Activated T-cell treated with anti-CD3 and anti-CD28 coated beads, Interleukin-2, amount 50 U/mL, for 24 hours (primary cell): ENCODE data around the gene CLEC6A.
"Not testable (repeated sequence)": the region's sequence is repeated elsewhere in the genome, so short reads cannot be mapped to it uniquely, and the experiment has no call there.

ENCODE experiments used
- DNase-seq: peaks from one replicate; pipeline ENCODE4 v3.0.0-alpha.2; 2020
- H3K27ac Mint-ChIP-seq: 2 replicates; pipeline ENCODE4 v1.8.0; 2020; ENCODE audit warnings: mild to moderate bottlenecking, mixed read lengths
- H3K27me3 Mint-ChIP-seq: 2 replicates; pipeline ENCODE4 v1.8.0; 2020; ENCODE audit warnings: mixed read lengths
- H3K36me3 Mint-ChIP-seq: 2 replicates; pipeline ENCODE4 v1.8.0; 2020; ENCODE audit warnings: low read depth, mixed read lengths
- H3K4me1 Mint-ChIP-seq: 2 replicates; pipeline ENCODE4 v1.8.0; 2020; ENCODE audit warnings: low read depth, mixed read lengths
- H3K4me3 Mint-ChIP-seq: 2 replicates; pipeline ENCODE4 v1.8.0; 2020; ENCODE audit warnings: mild to moderate bottlenecking, moderate library complexity, mixed read lengths
- H3K9me3 Mint-ChIP-seq: 2 replicates; pipeline ENCODE4 v1.8.0; 2020; ENCODE audit warnings: mixed read lengths

CLEC6A gene

DNA sequence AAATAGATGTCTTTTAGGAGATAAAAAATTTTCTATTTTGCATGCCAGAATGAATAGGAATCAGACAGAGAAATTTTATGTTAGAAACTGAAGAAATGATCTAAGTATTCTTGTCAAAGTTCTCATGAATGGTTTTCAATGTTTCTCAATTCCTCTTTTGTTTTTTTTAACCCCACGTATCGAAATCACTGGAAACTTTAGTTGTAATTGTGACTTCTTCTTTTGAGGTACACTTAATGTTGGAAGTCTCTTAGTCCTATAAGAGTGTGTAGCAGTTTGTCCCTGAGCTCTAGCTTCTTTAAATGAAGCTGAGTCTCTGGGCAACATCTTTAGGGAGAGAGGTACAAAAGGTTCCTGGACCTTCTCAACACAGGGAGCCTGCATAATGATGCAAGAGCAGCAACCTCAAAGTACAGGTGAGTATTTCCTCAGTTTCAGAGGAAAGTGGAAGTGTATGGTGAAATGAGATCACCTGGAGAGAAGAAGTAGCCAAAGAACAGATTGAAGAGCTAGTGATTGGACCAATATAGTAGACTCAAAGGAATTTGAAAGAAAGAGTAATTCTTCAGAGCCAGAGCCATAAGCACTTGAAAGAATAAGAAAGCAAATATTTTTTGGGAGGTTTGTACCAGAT lies at the start of gene CLEC6A:
CLEC6A (plus strand) TSS at position 236 of the 634 bp plus-strand sequence; CDS start at position 386, 150 bp downstream.
- peaks cover 5% of the 10 kb centered on the region for H3K4me1 Mint-ChIP-seq
- H3K36me3 Mint-ChIP-seq: no peaks in the 10 kb centered on the region
- H3K27ac Mint-ChIP-seq: no peak within 1 kb of the TSS
- no peak within 1 kb of the TSS for H3K4me3 Mint-ChIP-seq
- no peak for DNase-seq
- no peaks in the 10 kb centered on the region for H3K9me3 Mint-ChIP-seq
- H3K27me3 Mint-ChIP-seq: peaks cover 17% of the 10 kb centered on the region

- H3K9me3 Mint-ChIP-seq, H3K36me3 Mint-ChIP-seq, H3K27ac Mint-ChIP-seq, H3K4me1 Mint-ChIP-seq, H3K27me3 Mint-ChIP-seq, H3K4me3 Mint-ChIP-seq: not testable (repeated sequence)
- DNase-seq: peak; percentile 63
Measured at GRCh38 chr12:8419576-8419975, 36.2 kb upstream of the CLEC6A start.

- Mint-ChIP-seq H3K4me3 (no peak overlapping the region), H3K27me3 (no peaks in the 10 kb centered on the region), H3K36me3 (no peaks in the 10 kb centered on the region), H3K27ac (no peak overlapping the region), H3K9me3 (peaks cover 4% of the 10 kb centered on the region), H3K4me1 (no peaks in the 10 kb centered on the region)
- no peak for DNase-seq
Measured at GRCh38 chr12:8420506-8420905, 35.3 kb upstream of the CLEC6A start.

- not testable (repeated sequence) for H3K9me3 Mint-ChIP-seq, H3K4me3 Mint-ChIP-seq, H3K27ac Mint-ChIP-seq, H3K27me3 Mint-ChIP-seq, H3K4me1 Mint-ChIP-seq, H3K36me3 Mint-ChIP-seq, DNase-seq
Measured at GRCh38 chr12:8444536-8445278, 11.1 kb upstream of the CLEC6A start.

- Mint-ChIP-seq H3K27me3 (no peaks in the 10 kb centered on the region), H3K27ac (no peak overlapping the region), H3K9me3 (no peaks in the 10 kb centered on the region), H3K4me1 (no peaks in the 10 kb centered on the region), H3K4me3 (no peak overlapping the region), H3K36me3 (no peaks in the 10 kb centered on the region)
- DNase-seq: no peak
Measured at GRCh38 chr12:8445731-8446130, 10.0 kb upstream of the CLEC6A start.

- Mint-ChIP-seq H3K36me3 (no peaks in the 10 kb centered on the region), H3K4me3 (no peak overlapping the region), H3K27ac (no peak overlapping the region), H3K27me3 (no peaks in the 10 kb centered on the region), H3K9me3 (no peaks in the 10 kb centered on the region), H3K4me1 (no peaks in the 10 kb centered on the region)
- no peak for DNase-seq
Measured at GRCh38 chr12:8446642-8447547, 8.9 kb upstream of the CLEC6A start.

GRCh38 chr12:8449355-8449859 lies 6.4 kb upstream of the CLEC6A start:
- H3K36me3 Mint-ChIP-seq: no peaks in the 10 kb centered on the region
- no peak overlapping the region for H3K4me3 Mint-ChIP-seq
- H3K27me3 Mint-ChIP-seq: peaks cover 4% of the 10 kb centered on the region
- no peaks in the 10 kb centered on the region for H3K9me3 Mint-ChIP-seq
- H3K4me1 Mint-ChIP-seq: peaks cover 5% of the 10 kb centered on the region
- no peak overlapping the region for H3K27ac Mint-ChIP-seq
- no peak for DNase-seq

DNA sequence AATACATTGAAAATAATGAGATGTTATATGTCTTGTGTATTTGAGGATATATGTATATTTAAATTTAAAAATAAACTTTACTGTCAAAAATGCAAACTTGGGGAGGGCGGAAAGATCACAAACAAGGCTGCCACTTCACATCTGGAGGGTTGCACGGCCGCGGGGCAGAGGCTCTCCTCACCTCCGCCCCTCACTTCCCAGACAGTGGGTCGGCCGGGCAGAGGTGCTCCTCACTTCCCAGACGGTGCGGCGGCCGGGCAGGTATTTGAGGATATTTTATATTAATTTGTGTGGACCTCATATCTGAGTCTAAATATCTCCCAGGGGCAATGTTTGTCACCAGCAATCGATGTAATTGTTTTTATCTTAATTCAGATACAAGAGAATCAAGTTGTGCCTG lies 3.7 kb upstream of the CLEC6A start:
- peaks cover 6% of the 10 kb centered on the region for H3K27me3 Mint-ChIP-seq

GRCh38 chr12:8453021-8453513 lies 2.7 kb upstream of the CLEC6A start:
- Mint-ChIP-seq H3K9me3 (no peaks in the 10 kb centered on the region), H3K4me1 (peaks cover 5% of the 10 kb centered on the region), H3K27me3 (peaks cover 10% of the 10 kb centered on the region), H3K4me3 (no peak overlapping the region), H3K27ac (no peak overlapping the region), H3K36me3 (no peaks in the 10 kb centered on the region)
- no peak for DNase-seq

More for the DNA sequence above, 3.7 kb upstream of the CLEC6A start:
- Mint-ChIP-seq H3K9me3 (no peaks in the 10 kb centered on the region), H3K4me3 (no peak overlapping the region), H3K36me3 (no peaks in the 10 kb centered on the region), H3K27ac (no peak overlapping the region), H3K4me1 (peaks cover 5% of the 10 kb centered on the region)
- DNase-seq: no peak

DNA sequence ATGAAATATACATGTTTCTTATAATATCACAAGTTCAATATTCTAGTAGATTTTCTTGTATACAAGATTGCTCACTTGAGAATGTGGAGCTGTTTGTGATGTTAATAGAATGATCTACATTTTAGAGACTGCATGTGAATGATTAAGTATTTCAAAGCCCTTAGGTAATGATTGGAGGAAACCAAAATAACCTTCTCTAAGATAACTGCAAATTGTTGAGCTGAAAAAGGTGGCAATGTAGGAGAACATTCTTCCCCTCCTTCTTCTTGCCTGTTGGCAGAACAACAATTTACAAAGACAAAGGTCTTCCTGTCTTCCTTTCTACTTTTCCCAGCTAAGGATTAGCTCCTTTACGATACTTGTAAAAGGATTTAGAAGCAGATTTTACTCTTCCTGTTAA lies 2.0 kb upstream of the CLEC6A start:
- Mint-ChIP-seq H3K27me3 (peaks cover 11% of the 10 kb centered on the region), H3K4me1 (peaks cover 5% of the 10 kb centered on the region), H3K36me3 (no peaks in the 10 kb centered on the region), H3K9me3 (no peaks in the 10 kb centered on the region), H3K4me3 (no peak overlapping the region), H3K27ac (no peak overlapping the region)
- no peak for DNase-seq

- H3K4me1 Mint-ChIP-seq: peaks cover 5% of the 10 kb centered on the region
- peaks cover 16% of the 10 kb centered on the region for H3K27me3 Mint-ChIP-seq
Measured at GRCh38 chr12:8455271-8455670, 491 bp upstream of the CLEC6A start.

GRCh38 chr12:8461426-8461825 lies 5.7 kb downstream of the CLEC6A start:
- Mint-ChIP-seq H3K9me3 (no peaks in the 10 kb centered on the region), H3K27me3 (peaks cover 11% of the 10 kb centered on the region), H3K36me3 (no peaks in the 10 kb centered on the region), H3K4me3 (no peak overlapping the region), H3K4me1 (no peaks in the 10 kb centered on the region), H3K27ac (no peak overlapping the region)
- DNase-seq: no peak

More at GRCh38 chr12:8455271-8455670, 491 bp upstream of the CLEC6A start:
- Mint-ChIP-seq H3K4me3 (no peak overlapping the region), H3K9me3 (no peaks in the 10 kb centered on the region), H3K27ac (no peak overlapping the region), H3K36me3 (no peaks in the 10 kb centered on the region)
- DNase-seq: no peak

DNA sequence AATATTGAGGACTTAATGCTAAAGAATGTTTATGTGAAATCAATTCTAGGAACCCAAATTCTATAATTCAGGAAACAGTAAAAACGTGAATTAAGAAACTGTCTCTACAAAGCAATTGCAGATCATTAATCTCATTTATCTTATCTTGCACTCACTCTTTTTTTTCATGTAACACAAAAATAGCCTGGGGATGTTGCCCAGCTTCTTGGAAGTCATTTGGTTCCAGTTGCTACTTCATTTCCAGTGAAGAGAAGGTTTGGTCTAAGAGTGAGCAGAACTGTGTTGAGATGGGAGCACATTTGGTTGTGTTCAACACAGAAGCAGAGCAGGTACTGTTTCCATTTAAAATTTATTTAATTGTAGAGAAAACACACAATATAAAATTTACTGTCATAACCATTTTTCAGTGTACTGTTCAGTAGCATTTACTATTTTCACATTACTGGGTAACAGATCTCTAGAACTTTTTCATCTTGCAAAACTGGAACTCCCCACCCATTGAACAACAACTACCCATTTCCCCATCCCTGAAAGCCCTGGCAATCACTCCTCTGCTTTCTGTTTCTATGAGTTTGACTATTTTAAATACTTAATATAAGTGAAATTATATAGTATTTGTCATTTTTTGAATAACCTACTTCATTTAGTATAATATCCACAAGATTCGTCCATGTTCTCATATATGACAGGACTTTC lies 9.7 kb downstream of the CLEC6A start:
- no peaks in the 10 kb centered on the region for H3K4me1 Mint-ChIP-seq
- DNase-seq: no peak
- no peak overlapping the region for H3K4me3 Mint-ChIP-seq
- H3K27me3 Mint-ChIP-seq: peaks cover 28% of the 10 kb centered on the region
- H3K9me3 Mint-ChIP-seq: peaks cover 9% of the 10 kb centered on the region
- no peak overlapping the region for H3K27ac Mint-ChIP-seq
- H3K36me3 Mint-ChIP-seq: no peaks in the 10 kb centered on the region

GRCh38 chr12:8466241-8466640 lies 10.5 kb downstream of the CLEC6A start:
- no peak overlapping the region for H3K27ac Mint-ChIP-seq
- no peak for DNase-seq
- H3K27me3 Mint-ChIP-seq: peaks cover 29% of the 10 kb centered on the region
- H3K9me3 Mint-ChIP-seq: peaks cover 9% of the 10 kb centered on the region
- no peak overlapping the region for H3K4me3 Mint-ChIP-seq
- no peaks in the 10 kb centered on the region for H3K36me3 Mint-ChIP-seq
- no peaks in the 10 kb centered on the region for H3K4me1 Mint-ChIP-seq
